Measurements from ENCODE around the gene PLD1.

Gene PLD1

DNA sequence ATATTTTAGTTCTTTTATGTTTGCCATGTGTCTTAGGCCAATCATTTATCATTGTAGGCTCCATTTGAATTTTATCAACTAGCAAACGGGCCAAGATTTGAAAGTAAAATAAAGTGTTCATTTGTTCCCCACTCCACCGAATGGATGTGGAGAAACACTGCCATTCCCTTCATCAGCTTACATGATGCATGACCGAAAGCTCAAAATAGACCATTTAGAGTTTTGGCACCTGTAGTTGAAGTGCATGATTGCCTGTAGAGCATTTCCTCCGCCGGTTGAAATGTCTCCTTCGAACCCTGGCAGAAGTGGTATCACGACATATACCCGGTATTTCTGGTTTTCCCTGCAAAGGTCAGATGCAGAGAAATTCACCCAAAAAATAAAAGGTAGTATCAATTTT lies 165.6 kb downstream of the PLD1 start:
- Histone ChIP-seq H3K9me2 (replicated peaks; ENCODE audit: low read depth, low read length) (no peaks in the 10 kb centered on the region), H3K36me3 (ENCODE audit: insufficient read depth, low read length) (no peaks in the 10 kb centered on the region), H3K4me3 (ENCODE audit: low read length, poor library complexity, severe bottlenecking) (no peak overlapping the region), H4K20me1 (ENCODE audit: insufficient read depth, low read length, poor library complexity, severe bottlenecking) (no peaks in the 10 kb centered on the region), H2AFZ (ENCODE audit: low read length) (no peak overlapping the region), H3K79me2 (ENCODE audit: insufficient read depth, low read length) (no peaks in the 10 kb centered on the region), H3K4me2 (ENCODE audit: low read depth, low read length, poor library complexity, severe bottlenecking) (no peak overlapping the region), H3F3A (ENCODE audit: low read depth) (no peaks in the 10 kb centered on the region), H3K4me1 (ENCODE audit: insufficient read depth, low read length, poor library complexity, severe bottlenecking) (no peaks in the 10 kb centered on the region), H3K27me3 (ENCODE audit: insufficient read depth, low read length, poor library complexity, severe bottlenecking) (no peaks in the 10 kb centered on the region), H3K9ac (ENCODE audit: low read depth, low read length, poor library complexity, severe bottlenecking) (no peak overlapping the region), H3K9me3 (ENCODE audit: insufficient read depth, low read depth, low read length) (no peaks in the 10 kb centered on the region)
- TF ChIP-seq, protein P1, sequence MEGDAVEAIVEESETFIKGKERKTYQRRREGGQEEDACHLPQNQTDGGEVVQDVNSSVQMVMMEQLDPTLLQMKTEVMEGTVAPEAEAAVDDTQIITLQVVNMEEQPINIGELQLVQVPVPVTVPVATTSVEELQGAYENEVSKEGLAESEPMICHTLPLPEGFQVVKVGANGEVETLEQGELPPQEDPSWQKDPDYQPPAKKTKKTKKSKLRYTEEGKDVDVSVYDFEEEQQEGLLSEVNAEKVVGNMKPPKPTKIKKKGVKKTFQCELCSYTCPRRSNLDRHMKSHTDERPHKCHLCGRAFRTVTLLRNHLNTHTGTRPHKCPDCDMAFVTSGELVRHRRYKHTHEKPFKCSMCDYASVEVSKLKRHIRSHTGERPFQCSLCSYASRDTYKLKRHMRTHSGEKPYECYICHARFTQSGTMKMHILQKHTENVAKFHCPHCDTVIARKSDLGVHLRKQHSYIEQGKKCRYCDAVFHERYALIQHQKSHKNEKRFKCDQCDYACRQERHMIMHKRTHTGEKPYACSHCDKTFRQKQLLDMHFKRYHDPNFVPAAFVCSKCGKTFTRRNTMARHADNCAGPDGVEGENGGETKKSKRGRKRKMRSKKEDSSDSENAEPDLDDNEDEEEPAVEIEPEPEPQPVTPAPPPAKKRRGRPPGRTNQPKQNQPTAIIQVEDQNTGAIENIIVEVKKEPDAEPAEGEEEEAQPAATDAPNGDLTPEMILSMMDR (conservative IDR thresholded peaks at IDR 0.05; ENCODE audit: low read length): no peak
- TF ChIP-seq EZH2phosphoT487 (IDR thresholded peaks at IDR 0.05; ENCODE audit: borderline replicate concordance): no peak

DNA sequence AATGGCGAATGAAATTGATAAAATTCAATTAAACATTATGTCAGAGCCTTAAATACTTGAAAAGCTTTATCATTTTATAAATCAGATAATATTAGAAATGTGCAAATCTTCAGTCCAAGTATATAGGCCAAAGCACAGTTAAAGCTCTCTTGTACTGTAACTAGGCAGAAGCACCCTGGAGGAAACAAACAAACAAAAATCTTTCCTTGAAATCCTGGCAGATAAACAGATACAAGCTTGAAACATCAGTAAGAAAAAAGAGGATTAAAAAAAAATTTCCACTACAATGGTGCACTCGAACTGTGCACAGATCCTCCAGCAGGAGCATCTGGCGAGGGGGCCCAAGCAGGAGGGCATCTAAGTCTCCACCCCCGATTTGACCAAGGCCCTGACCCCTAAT lies 166.6 kb downstream of the PLD1 start:
- TF ChIP-seq, protein P1 (conservative IDR thresholded peaks at IDR 0.05; ENCODE audit: low read length): no peak
- TF ChIP-seq EZH2phosphoT487 (IDR thresholded peaks at IDR 0.05; ENCODE audit: borderline replicate concordance): no peak
- no peaks in the 10 kb centered on the region for H3K9me3 ChIP-seq (ENCODE audit: insufficient read depth, low read depth, low read length)
- H4K20me1 ChIP-seq (ENCODE audit: insufficient read depth, low read length, poor library complexity, severe bottlenecking): no peaks in the 10 kb centered on the region
- H3F3A ChIP-seq (ENCODE audit: low read depth): no peaks in the 10 kb centered on the region
- H3K4me2 ChIP-seq (ENCODE audit: low read depth, low read length, poor library complexity, severe bottlenecking): no peak overlapping the region
- no peak overlapping the region for H3K9ac ChIP-seq (ENCODE audit: low read depth, low read length, poor library complexity, severe bottlenecking)
- H3K79me2 ChIP-seq (ENCODE audit: insufficient read depth, low read length): no peaks in the 10 kb centered on the region
- H2AFZ ChIP-seq (ENCODE audit: low read length): no peak overlapping the region
- no peaks in the 10 kb centered on the region for H3K27me3 ChIP-seq (ENCODE audit: insufficient read depth, low read length, poor library complexity, severe bottlenecking)
- no peaks in the 10 kb centered on the region for H3K4me1 ChIP-seq (ENCODE audit: insufficient read depth, low read length, poor library complexity, severe bottlenecking)
- H3K4me3 ChIP-seq (ENCODE audit: low read length, poor library complexity, severe bottlenecking): no peak overlapping the region
- no peaks in the 10 kb centered on the region for H3K9me2 ChIP-seq (replicated peaks; ENCODE audit: low read depth, low read length)
- no peaks in the 10 kb centered on the region for H3K36me3 ChIP-seq (ENCODE audit: insufficient read depth, low read length)

DNA sequence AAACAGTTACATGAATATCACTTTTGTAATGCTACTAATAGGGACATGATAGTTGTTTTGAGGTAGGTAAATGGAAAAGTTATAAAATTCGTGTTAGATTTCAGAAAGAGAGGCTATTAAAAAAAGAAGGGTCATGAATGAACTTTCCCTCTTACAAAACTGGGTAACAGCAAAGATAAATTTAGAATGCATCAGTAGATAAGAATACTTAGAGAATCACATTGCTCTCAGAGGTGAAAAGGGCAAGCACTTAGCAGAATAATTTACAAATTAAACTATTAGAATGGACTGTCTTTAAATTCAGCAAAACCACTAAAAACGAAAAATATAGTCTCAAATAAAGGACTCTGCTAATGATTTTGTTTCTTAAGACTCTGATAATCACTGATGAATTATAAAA lies 167.2 kb downstream of the PLD1 start:
- Histone ChIP-seq H4K20me1 (ENCODE audit: insufficient read depth, low read length, poor library complexity, severe bottlenecking) (no peaks in the 10 kb centered on the region), H3K79me2 (ENCODE audit: insufficient read depth, low read length) (no peaks in the 10 kb centered on the region), H3K9me2 (replicated peaks; ENCODE audit: low read depth, low read length) (no peaks in the 10 kb centered on the region), H3K27me3 (ENCODE audit: insufficient read depth, low read length, poor library complexity, severe bottlenecking) (no peaks in the 10 kb centered on the region), H3K36me3 (ENCODE audit: insufficient read depth, low read length) (no peaks in the 10 kb centered on the region), H3K4me2 (ENCODE audit: low read depth, low read length, poor library complexity, severe bottlenecking) (no peak overlapping the region), H2AFZ (ENCODE audit: low read length) (no peak overlapping the region), H3K4me1 (ENCODE audit: insufficient read depth, low read length, poor library complexity, severe bottlenecking) (no peaks in the 10 kb centered on the region), H3F3A (ENCODE audit: low read depth) (no peaks in the 10 kb centered on the region), H3K9ac (ENCODE audit: low read depth, low read length, poor library complexity, severe bottlenecking) (no peak overlapping the region), H3K4me3 (ENCODE audit: low read length, poor library complexity, severe bottlenecking) (no peak overlapping the region), H3K9me3 (ENCODE audit: insufficient read depth, low read depth, low read length) (no peaks in the 10 kb centered on the region)
- TF ChIP-seq EZH2phosphoT487 (IDR thresholded peaks at IDR 0.05; ENCODE audit: borderline replicate concordance): no peak
- TF ChIP-seq, protein P1 (conservative IDR thresholded peaks at IDR 0.05; ENCODE audit: low read length): no peak
